K562 (cell line): ENCODE data around the gene PREX1. TPM values are rescaled to one million over a fixed set of nuclear protein-coding genes. Genes with fewer than 3 reads are reported as not detected.

ENCODE experiments used
- ATAC-seq: fragments of 200-7000 bp; cut with Tn5 transposase; 3 replicates; pipeline ENCODE4 v1.9.1; 2020; ENCODE audit warnings: moderate library complexity
- BruUV-seq: library from RNA; stranded (reverse); fragments of 400-500 nt; replicated peaks from 2 replicates; lab custom pipeline; 2021; lab: Mats Ljungman, UMichigan
- CTCF ChIA-PET: fragments of 300-600 bp; formaldehyde crosslinking; extraction: SDS; loops from one replicate; lab custom pipeline; 2021; ENCODE audit warnings: low intra/inter-chr PET ratio; lab: Yijun Ruan, JAX
- POLR2A ChIA-PET: fragments of 300-600, 350-650 bp; sonication (Branson Sonifier 250); formaldehyde crosslinking; extraction: SDS; loops from one replicate; lab custom pipeline; 2021; ENCODE audit warnings: antibody characterized with exemption, inconsistent platforms; lab: Yijun Ruan, JAX
- DNase-seq, 4 experiments: peaks; one replicate each; pipeline versions ENCODE4 v3.0.0 to v3.0.0-alpha.2; 2011 to 2018; ENCODE audit warnings: low spot score in 3 of 4, mixed read lengths in 3 of 4; ENCODE audit errors: extremely low read depth in 1 of 4
- FAIRE-seq: peaks from 2 replicates; lab custom pipeline; 2011; peaks lifted over from hg19 to GRCh38; lab: Jason Lieb, UNC
- H2AFZ ChIP-seq: 2 replicates; pipeline ENCODE4 v1.6.0; 2011; ENCODE audit warnings: low read depth, low read length, control low read depth, inconsistent platforms
- H3K27ac ChIP-seq: fragments of 200-600 bp; 3 replicates; pipeline ENCODE4 v1.8.0; 2011; ENCODE audit warnings: low read depth, mild to moderate bottlenecking, control low read depth, inconsistent platforms, low read length, moderate library complexity, mixed read lengths; ENCODE audit errors: extremely low read depth
- H3K27me3 ChIP-seq, 2 experiments: fragments of 300-600 bp in 1 of 2; 2 replicates in 1 of 2; 3 replicates in 1 of 2; pipeline versions ENCODE4 v1.6.0 to v1.8.0; 2011; ENCODE audit warnings: inconsistent platforms in 2 of 2, low read length in 2 of 2, mild to moderate bottlenecking in 1 of 2, mixed read lengths in 1 of 2, moderate library complexity in 1 of 2; ENCODE audit not compliant: control insufficient read depth in 2 of 2, insufficient read depth in 2 of 2
- H3K36me3 ChIP-seq: fragments of 300-600 bp; 3 replicates; pipeline ENCODE4 v1.8.0; 2011; ENCODE audit warnings: mild to moderate bottlenecking, low read length, inconsistent platforms; ENCODE audit not compliant: control insufficient read depth, insufficient read depth
- H3K4me1 ChIP-seq, 2 experiments: fragments of 200-600 bp in 1 of 2; replicated peaks in 1 of 2; 2 replicates in 1 of 2; 3 replicates in 1 of 2; pipeline versions ENCODE4 v1.5.1 to v1.8.0; 2011; ENCODE audit warnings: inconsistent platforms in 2 of 2, low read length in 2 of 2, mild to moderate bottlenecking in 1 of 2, mixed read lengths in 1 of 2, moderate library complexity in 1 of 2; ENCODE audit not compliant: control insufficient read depth in 2 of 2, insufficient read depth in 2 of 2
- H3K4me2 ChIP-seq: 2 replicates; pipeline ENCODE4 v1.6.1; 2011; ENCODE audit warnings: low read length, control low read depth, inconsistent platforms, mixed read lengths; ENCODE audit not compliant: insufficient read depth
- H3K4me3 ChIP-seq: fragments of 200-600 bp; sonication (generic), shearing (Covaris generic); 2 replicates; pipeline ENCODE4 v1.5.1; 2016; ENCODE audit warnings: control low read depth, inconsistent platforms
- H3K79me2 ChIP-seq: fragments of 200-600 bp; 3 replicates; pipeline ENCODE4 v1.8.0; 2011; ENCODE audit warnings: low read length, inconsistent platforms; ENCODE audit not compliant: control insufficient read depth, insufficient read depth
- H3K9ac ChIP-seq, 2 experiments: 2 replicates each; pipeline versions ENCODE4 v1.6.0 to v1.6.1; 2011; ENCODE audit warnings: low read depth in 2 of 2, low read length in 2 of 2, control low read depth in 1 of 2, inconsistent platforms in 1 of 2, mild to moderate bottlenecking in 1 of 2, mixed read lengths in 1 of 2; ENCODE audit not compliant: insufficient read depth in 1 of 2
- H3K9me1 ChIP-seq: one replicate; pipeline ENCODE4 v1.6.0; 2011; ENCODE audit warnings: inconsistent platforms, mild to moderate bottlenecking, low read length, moderate library complexity; ENCODE audit not compliant: control insufficient read depth, insufficient read depth
- H3K9me3 ChIP-seq: replicated peaks from 2 replicates; pipeline ENCODE4 v1.5.1; 2011; ENCODE audit warnings: low read depth, low read length, inconsistent platforms; ENCODE audit not compliant: control insufficient read depth, insufficient read depth
- H4K20me1 ChIP-seq: replicated peaks from 2 replicates; pipeline ENCODE4 v1.6.1; 2011; ENCODE audit warnings: low read length, inconsistent platforms, mixed read lengths; ENCODE audit not compliant: control insufficient read depth, insufficient read depth
- GTF2E2 ChIP-seq: fragments of 200-800 bp; sonication (Bioruptor generic); IDR thresholded peaks from 2 replicates; pipeline ENCODE4 v1.6.1; 2016; ENCODE audit warnings: missing genetic modification characterization, missing compliant biosample characterization
- KAT7 ChIP-seq: sonication (generic); formaldehyde crosslinking; IDR thresholded peaks from 2 replicates; pipeline ENCODE4 v1.8.0; 2022; ENCODE audit warnings: missing genetic modification reagents, mild to moderate bottlenecking, borderline replicate concordance
- MAZ ChIP-seq, 2 experiments: fragments of 450-650 bp in 1 of 2; sonication (generic) in 1 of 2; formaldehyde crosslinking; IDR thresholded peaks in 1 of 2; conservative IDR thresholded peaks in 1 of 2; 2 replicates each; pipeline versions ENCODE4 v1.4.0 to v1.5.0; 2020; ENCODE audit warnings: mild to moderate bottlenecking in 1 of 2, missing genetic modification reagents in 1 of 2
- NCOA1 ChIP-seq: fragments of 450-650 bp; IDR thresholded peaks from 2 replicates; pipeline ENCODE4 v1.6.1; 2016; ENCODE audit warnings: low read depth
- PHB ChIP-seq: fragments of 250-450 bp; sonication (Bioruptor Pico); IDR thresholded peaks from 2 replicates; pipeline ENCODE4 v1.5.0; 2021
- PRDM10 ChIP-seq: fragments of 450-650 bp; IDR thresholded peaks from 2 replicates; pipeline ENCODE4 v1.6.1; 2018; ENCODE audit not compliant: partially characterized antibody
- RBFOX2 ChIP-seq: fragments of 200-400 bp; formaldehyde crosslinking; IDR thresholded peaks from 2 replicates; pipeline ENCODE4 v1.6.1; 2017; ENCODE audit warnings: low read depth, mild to moderate bottlenecking, low read length, moderate library complexity
- SIN3B ChIP-seq: fragments of 450-650 bp; IDR thresholded peaks from 2 replicates; pipeline ENCODE4 v1.6.1; 2017; ENCODE audit warnings: low read depth, mild to moderate bottlenecking, moderate library complexity
- TFE3 ChIP-seq: fragments of 450-650 bp; formaldehyde crosslinking; IDR thresholded peaks from 2 replicates; pipeline ENCODE4 v1.4.0; 2020; ENCODE audit warnings: mild to moderate bottlenecking, mixed read lengths
- U2AF1 ChIP-seq: fragments of 200-400 bp; formaldehyde crosslinking; optimal IDR thresholded peaks from 2 replicates; pipeline ENCODE3; 2017; ENCODE audit warnings: mild to moderate bottlenecking, low read depth, low read length, moderate library complexity
- ZNF277 ChIP-seq: fragments of 250-450 bp; sonication (Bioruptor Pico); IDR thresholded peaks from 2 replicates; pipeline ENCODE4 v1.8.0; 2022; ENCODE audit warnings: inconsistent platforms, mild to moderate bottlenecking, moderate library complexity, borderline replicate concordance
- ZNF398 ChIP-seq: fragments of 250-450 bp; sonication (Bioruptor Pico); IDR thresholded peaks from 2 replicates; pipeline ENCODE4 v1.8.0; 2021; ENCODE audit warnings: moderate library complexity, mild to moderate bottlenecking, inconsistent platforms
- WGBS: fragments of 100-300 bp; shearing (Covaris generic); methylation state at CpG from one replicate; pipeline ENCODE4 v1.1.6; 2016; ENCODE audit warnings: low coverage, mixed read lengths; ENCODE audit not compliant: insufficient coverage; ENCODE audit errors: missing lambda C conversion rate; 5-methylcytosine and 5-hydroxymethylcytosine counted together
- in situ Hi-C: fragments of 300-500 bp; cut with MboI; formaldehyde crosslinking; loops from 4 replicates; pipeline ENCODE4 v1.15.0; 2018; ENCODE audit warnings: inconsistent platforms, mixed read lengths
- intact Hi-C: fragments of 100-400 bp; cut with micrococcal nuclease; formaldehyde crosslinking; loops from 2 replicates; pipeline ENCODE4 v1.14.2; 2022
- polyA plus RNA-seq, 8 experiments: library from polyadenylated mRNA; depleted of rRNA in 4 of 8; stranded (reverse) in 5 of 8; unstranded in 3 of 8; fragments of >200 nt; fragmentation: Nextera tagmentation in 2 of 8; fragmentation: Illumina TruSeq in 1 of 8; extraction: Ambion mirVana in 2 of 8; extraction: Trizol in 1 of 8; gene quantifications; 2 replicates each; pipeline versions ENCODE4 v1.2.1 to v1.2.3, GENCODE V29; 2011 to 2014; ENCODE audit warnings: inconsistent platforms in 1 of 8, missing spikeins in 1 of 8
- total RNA-seq, 7 experiments: library from RNA; depleted of rRNA in 6 of 7; stranded (reverse); fragments of >200 nt in 6 of 7; fragmentation: Illumina TruSeq in 2 of 7; extraction: Trizol in 2 of 7; gene quantifications; 2 replicates each; pipeline versions ENCODE4 v1.2.1 to v1.2.3, GENCODE V29; 2011 to 2021; ENCODE audit warnings: low replicate concordance in 1 of 7

Gene PREX1
- total and polyA plus RNA-seq, 9 of the 15 experiments (the other 6 are each of a cell fraction or from before 2014, with no cell fraction given): 0.37 to 10.4 (median 4.8) TPM

GRCh38 chr20:48592107-48592940 lies 235.5 kb downstream of the PREX1 start:
- WGBS: 0% methylated on average over 8 of the region's 8 CpGs
- FAIRE-seq (no peak), ATAC-seq (no peak)
- TF ChIP-seq NCOA1 (no peak), PHB (no peak), U2AF1 (no peak), PRDM10 (no peak), GTF2E2 (tag) (no peak), TFE3 (CRISPR knock-in tag) (no peak), MAZ (CRISPR knock-in tag; conservative IDR thresholded peaks at IDR 0.05 in 1 of 2, IDR thresholded peaks at IDR 0.05 in 1 of 2) (no peak), ZNF398 (CRISPR knock-in tag) (no peak), ZNF277 (no peak), SIN3B (no peak), KAT7 (CRISPR knock-in tag) (no peak), RBFOX2 (no peak)

More at GRCh38 chr20:48592107-48592940, 235.5 kb downstream of the PREX1 start:
- no peak overlapping the region for H3K4me3 ChIP-seq
- peaks cover 0 to 12% of the 10 kb centered on the region in 2 experiments; a peak in 2 of 5 replicates for H3K27me3 ChIP-seq
- DNase-seq: no peak
- CTCF ChIA-PET: no interaction called here
- H3K79me2 ChIP-seq: no peaks in the 10 kb centered on the region
- no peaks in the 10 kb centered on the region for H3K36me3 ChIP-seq
- H3K9me3 ChIP-seq: no peaks in the 10 kb centered on the region
- H2AFZ ChIP-seq: no peak overlapping the region
- POLR2A ChIA-PET: interaction anchor here (0.6 kb wide), 1 partner anchor 26 kb away, joined by 4 read pairs; no protein-coding TSS in a partner anchor
- H3K4me2 ChIP-seq: no peak overlapping the region
- no peaks in the 10 kb centered on the region for H4K20me1 ChIP-seq
- intact Hi-C loops (no loop called here), in situ Hi-C loops (no loop called here)
- H3K9ac ChIP-seq: no peak overlapping the region
- H3K9me1 ChIP-seq: no peaks in the 10 kb centered on the region
- no peak overlapping the region for H3K27ac ChIP-seq
- no TSS peak for BruUV-seq
- no peaks in the 10 kb centered on the region for H3K4me1 ChIP-seq
